Hepatocyte (in vitro differentiated cells): Measurements from ENCODE around the gene SCNM1. TPM values are rescaled to one million over a fixed set of nuclear protein-coding genes. Genes with fewer than 3 reads are reported as not detected.

ENCODE experiments used
- DNase-seq: peaks from one replicate; pipeline ENCODE4 v3.0.0-alpha.2; 2016; ENCODE audit warnings: low spot score
- H2AFZ ChIP-seq: fragments of 200-600 bp; sonication (generic); 2 replicates; pipeline ENCODE4 v1.6.0; 2016; ENCODE audit warnings: antibody characterized with exemption, mild to moderate bottlenecking
- H3K27ac ChIP-seq: fragments of 200-600 bp; sonication (generic); 2 replicates; pipeline ENCODE4 v1.5.1; 2016; ENCODE audit warnings: mild to moderate bottlenecking
- H3K27me3 ChIP-seq: fragments of 200-600 bp; sonication (generic); 2 replicates; pipeline ENCODE4 v1.6.1; 2016
- H3K36me3 ChIP-seq: fragments of 200-600 bp; sonication (generic); replicated peaks from 2 replicates; pipeline ENCODE4 v1.5.1; 2016; ENCODE audit warnings: low read depth; ENCODE audit not compliant: insufficient read depth
- H3K4me1 ChIP-seq: fragments of 200-600 bp; sonication (generic); 2 replicates; pipeline ENCODE4 v1.5.1; 2016; ENCODE audit warnings: mild to moderate bottlenecking, moderate library complexity; ENCODE audit not compliant: insufficient read depth
- H3K4me2 ChIP-seq: fragments of 200-600 bp; sonication (generic); 2 replicates; pipeline ENCODE4 v1.6.0; 2016
- H3K4me3 ChIP-seq: fragments of 200-600 bp; sonication (generic); 2 replicates; pipeline ENCODE4 v1.5.1; 2016; ENCODE audit warnings: mild to moderate bottlenecking
- H3K79me2 ChIP-seq: fragments of 200-600 bp; sonication (generic); 2 replicates; pipeline ENCODE4 v1.6.0; 2017; ENCODE audit warnings: mild to moderate bottlenecking
- H3K9me2 ChIP-seq: fragments of 200-600 bp; sonication (generic); replicated peaks from 2 replicates; pipeline ENCODE4 v1.6.0; 2017; ENCODE audit warnings: mild to moderate bottlenecking; ENCODE audit not compliant: insufficient read depth
- H3K9me3 ChIP-seq: fragments of 200-600 bp; sonication (generic); 2 replicates; pipeline ENCODE4 v1.5.1; 2016; ENCODE audit warnings: low read depth, mild to moderate bottlenecking
- H4K20me1 ChIP-seq: fragments of 200-600 bp; sonication (generic); 2 replicates; pipeline ENCODE4 v1.6.0; 2016; ENCODE audit warnings: mild to moderate bottlenecking; ENCODE audit not compliant: insufficient read depth, poor library complexity, severe bottlenecking
- CTCF ChIP-seq: fragments of 200-600 bp; sonication (generic); IDR thresholded peaks from 2 replicates; pipeline ENCODE4 v1.5.1; 2016; ENCODE audit warnings: antibody characterized with exemption, mild to moderate bottlenecking; ENCODE audit not compliant: poor library complexity
- EZH2 ChIP-seq: fragments of 200-600 bp; sonication (generic); IDR thresholded peaks from 2 replicates; pipeline ENCODE4 v1.6.1; 2016; ENCODE audit warnings: antibody characterized with exemption, mild to moderate bottlenecking, borderline replicate concordance
- EZH2phosphoT487 ChIP-seq: fragments of 200-600 bp; sonication (generic); IDR thresholded peaks from one replicate; pipeline ENCODE4 v1.6.1; 2018; ENCODE audit warnings: antibody characterized with exemption, mild to moderate bottlenecking, low read depth, moderate library complexity; ENCODE audit not compliant: unreplicated experiment, severe bottlenecking
- WGBS: methylation state at CpG from one replicate; pipeline ENCODE4 v1.1.6; 2016; ENCODE audit warnings: low lambda C conversion rate; ENCODE audit errors: missing lambda C conversion rate; 5-methylcytosine and 5-hydroxymethylcytosine counted together
- polyA plus RNA-seq: library from polyadenylated mRNA; unstranded; fragments of >200 nt; fragmentation: Nextera tagmentation; extraction: Ambion mirVana; gene quantifications from 2 replicates; pipeline ENCODE4 v1.2.1, GENCODE V29; 2016
- total RNA-seq: library from RNA; depleted of rRNA; stranded (reverse); fragments of >200 nt; gene quantifications from 2 replicates; pipeline ENCODE4 v1.2.3, GENCODE V29; 2014

The SCNM1 gene
- total and polyA plus RNA-seq, 2 experiments from 2014 or later, result 21.5 to 55.4 TPM

GRCh38 chr1:151145304-151146071 lies 20.5 kb upstream of the SCNM1 start:
- TF ChIP-seq CTCF (no peak), EZH2 (no peak), EZH2phosphoT487 (no peak)
- Histone ChIP-seq H3K27ac (no peak overlapping the region), H3K79me2 (peaks cover 7% of the 10 kb centered on the region), H3K9me2 (no peaks in the 10 kb centered on the region), H3K4me2 (peak overlapping the region; percentile 91), H3K4me3 (peak overlapping the region; percentile 58), H3K36me3 (no peaks in the 10 kb centered on the region), H3K27me3 (peaks cover 3% of the 10 kb centered on the region), H3K4me1 (peaks cover 20% of the 10 kb centered on the region), H4K20me1 (no peaks in the 10 kb centered on the region), H2AFZ (peak overlapping the region; percentile 45), H3K9me3 (no peaks in the 10 kb centered on the region)
- 13% methylated on average over 40 of the region's 43 CpGs for WGBS
- DNase-seq, result peak; percentile 44

- Histone ChIP-seq H3K4me1 (peaks cover 20% of the 10 kb centered on the region), H3K27ac (no peak overlapping the region), H3K9me3 (no peaks in the 10 kb centered on the region), H3K4me3 (peak overlapping the region; percentile 58), H3K4me2 (peak overlapping the region; percentile 91), H3K9me2 (no peaks in the 10 kb centered on the region), H4K20me1 (no peaks in the 10 kb centered on the region), H2AFZ (peak overlapping the region; percentile 45), H3K27me3 (peaks cover 3% of the 10 kb centered on the region), H3K79me2 (peaks cover 7% of the 10 kb centered on the region), H3K36me3 (no peaks in the 10 kb centered on the region)
- peak; percentile 13 for DNase-seq
- WGBS, result 2% methylated on average over 10 of the region's 26 CpGs
- no peak for TF ChIP-seq EZH2
- no peak for TF ChIP-seq CTCF
- TF ChIP-seq EZH2phosphoT487, result no peak
These were observed 19.9 kb upstream of the SCNM1 start for GRCh38 chr1:151146072-151146411.

- Histone ChIP-seq H3K4me2 (peak within 1 kb of the TSS; percentile 91), H2AFZ (peak within 1 kb of the TSS; percentile 50), H3K9me2 (no peaks in the 10 kb centered on the region), H3K79me2 (peaks cover 7% of the 10 kb centered on the region), H3K27me3 (peaks cover 3% of the 10 kb centered on the region), H3K9me3 (no peaks in the 10 kb centered on the region), H3K4me3 (peak within 1 kb of the TSS; percentile 58), H3K4me1 (peaks cover 20% of the 10 kb centered on the region), H3K36me3 (no peaks in the 10 kb centered on the region), H4K20me1 (no peaks in the 10 kb centered on the region), H3K27ac (peak within 1 kb of the TSS; percentile 91)
- DNase-seq, result peak; percentile 94
- TF ChIP-seq EZH2 (no peak), EZH2phosphoT487 (no peak), CTCF (no peak)
- 1% methylated on average over 56 of the region's 61 CpGs for WGBS
These were observed 19.4 kb upstream of the SCNM1 start, which contains the start of gene SEMA6C for GRCh38 chr1:151146412-151147131. Gene SEMA6C (minus strand): TSS chr1:151146631. CDS start chr1:151142621, 4,010 bp downstream.
